IMR-90 (cell line): ENCODE results near the gene HIVEP3. TPM values are rescaled to one million over a fixed set of nuclear protein-coding genes. Genes with fewer than 3 reads are reported as not detected.

ENCODE experiments used
- ATAC-seq: fragments of 200-7000 bp; cut with Tn5 transposase; 2 replicates; pipeline ENCODE4 v1.9.1; 2020; ENCODE audit warnings: low read depth, mild to moderate bottlenecking, moderate library complexity
- BruUV-seq: library from RNA; stranded (reverse); fragments of 400-500 nt; replicated peaks from 2 replicates; lab custom pipeline; 2021; lab: Mats Ljungman, UMichigan
- CTCF ChIA-PET: fragments of 300-600 bp; formaldehyde crosslinking; extraction: SDS; loops from one replicate; lab custom pipeline; 2021; ENCODE audit warnings: antibody characterized with exemption; lab: Yijun Ruan, JAX
- POLR2A ChIA-PET: fragments of 300-600 bp; sonication (Branson Sonifier 250); formaldehyde crosslinking; loops from one replicate; lab custom pipeline; 2022; ENCODE audit warnings: antibody characterized with exemption; ENCODE audit not compliant: unreplicated experiment; lab: Charles Lee
- DNase-seq: peaks from one replicate; pipeline ENCODE4 v3.0.0; 2013
- H2AFZ ChIP-seq: replicated peaks from 2 replicates; pipeline ENCODE3; 2013; ENCODE audit warnings: low read length, mild to moderate bottlenecking; ENCODE audit not compliant: poor library complexity
- H2AK5ac ChIP-seq: 2 replicates; pipeline ENCODE4 v1.6.1; 2013; ENCODE audit warnings: low read depth, low read length, inconsistent platforms
- H2AK9ac ChIP-seq: replicated peaks from 2 replicates; pipeline ENCODE3; 2013; ENCODE audit warnings: mild to moderate bottlenecking, low read depth, low read length, moderate library complexity; ENCODE audit not compliant: poor library complexity
- H2BK120ac ChIP-seq: 2 replicates; pipeline ENCODE4 v1.6.1; 2013; ENCODE audit warnings: low read depth, low read length, inconsistent platforms
- H2BK15ac ChIP-seq: 3 replicates; pipeline ENCODE4 v1.6.1; 2013; ENCODE audit warnings: low read depth, low read length, inconsistent platforms
- H2BK20ac ChIP-seq: 2 replicates; pipeline ENCODE4 v1.6.1; 2013; ENCODE audit warnings: low read depth, mild to moderate bottlenecking, inconsistent platforms, low read length, moderate library complexity
- H2BK5ac ChIP-seq: 2 replicates; pipeline ENCODE4 v1.6.1; 2013; ENCODE audit warnings: mild to moderate bottlenecking, low read depth, low read length, inconsistent platforms; ENCODE audit not compliant: poor library complexity, severe bottlenecking
- H3K14ac ChIP-seq: replicated peaks from 2 replicates; pipeline ENCODE4 v1.6.1; 2013; ENCODE audit warnings: low read depth, low read length, inconsistent platforms
- H3K18ac ChIP-seq: 2 replicates; pipeline ENCODE4 v1.6.1; 2013; ENCODE audit warnings: low read depth, low read length, control low read depth
- H3K23ac ChIP-seq: 2 replicates; pipeline ENCODE4 v1.6.1; 2013; ENCODE audit warnings: low read depth, low read length, inconsistent platforms
- H3K27ac ChIP-seq: 2 replicates; pipeline ENCODE4 v1.5.1; 2013; ENCODE audit warnings: mild to moderate bottlenecking, control low read depth, low read length; ENCODE audit not compliant: insufficient read depth
- H3K27me3 ChIP-seq: 2 replicates; pipeline ENCODE4 v1.6.1; 2013; ENCODE audit warnings: low read length; ENCODE audit not compliant: control insufficient read depth, insufficient read depth
- H3K36me3 ChIP-seq: 2 replicates; pipeline ENCODE4 v1.6.1; 2013; ENCODE audit warnings: low read length, mixed read lengths; ENCODE audit not compliant: control insufficient read depth, insufficient read depth
- H3K4ac ChIP-seq: 2 replicates; pipeline ENCODE4 v1.6.1; 2013; ENCODE audit warnings: low read depth, low read length, inconsistent platforms
- H3K4me1 ChIP-seq: 2 replicates; pipeline ENCODE4 v1.6.1; 2013; ENCODE audit warnings: low read length, mixed read lengths; ENCODE audit not compliant: control insufficient read depth, insufficient read depth
- H3K4me2 ChIP-seq: 2 replicates; pipeline ENCODE4 v1.6.1; 2013; ENCODE audit warnings: low read depth, mild to moderate bottlenecking, control low read depth, low read length, moderate library complexity
- H3K4me3 ChIP-seq: 2 replicates; pipeline ENCODE4 v1.5.1; 2013; ENCODE audit warnings: low read depth, mild to moderate bottlenecking, control low read depth, low read length, moderate library complexity; ENCODE audit not compliant: insufficient read depth
- H3K56ac ChIP-seq: 2 replicates; pipeline ENCODE4 v1.6.1; 2013; ENCODE audit warnings: low read length, inconsistent platforms; ENCODE audit not compliant: insufficient read depth; ENCODE audit errors: extremely low read depth
- H3K79me1 ChIP-seq, 2 experiments: 2 replicates each; pipeline ENCODE4 v1.6.1; 2013; ENCODE audit warnings: low read length in 2 of 2, inconsistent platforms in 1 of 2, low read depth in 1 of 2
- H3K9ac ChIP-seq: 2 replicates; pipeline ENCODE4 v1.6.1; 2013; ENCODE audit warnings: low read depth, low read length, control low read depth
- H3K9me1 ChIP-seq: 2 replicates; pipeline ENCODE4 v1.6.1; 2013; ENCODE audit warnings: low read length, inconsistent platforms; ENCODE audit not compliant: insufficient read depth
- H3K9me3 ChIP-seq: 2 replicates; pipeline ENCODE4 v1.6.1; 2013; ENCODE audit warnings: low read length; ENCODE audit not compliant: control insufficient read depth, insufficient read depth
- H4K20me1 ChIP-seq: 2 replicates; pipeline ENCODE4 v1.6.1; 2013; ENCODE audit warnings: low read length, inconsistent platforms; ENCODE audit not compliant: insufficient read depth
- H4K5ac ChIP-seq: 2 replicates; pipeline ENCODE4 v1.6.1; 2013; ENCODE audit warnings: mild to moderate bottlenecking, low read depth, low read length, control low read depth
- H4K8ac ChIP-seq, 2 experiments: 2 replicates each; pipeline ENCODE4 v1.6.1; 2013; ENCODE audit warnings: low read depth in 2 of 2, low read length in 2 of 2, control low read depth in 1 of 2, inconsistent platforms in 1 of 2
- H4K91ac ChIP-seq: 2 replicates; pipeline ENCODE4 v1.6.1; 2013; ENCODE audit warnings: low read depth, low read length, inconsistent platforms; ENCODE audit not compliant: insufficient read depth
- BHLHE40 ChIP-seq: fragments of 150-350 bp; IDR thresholded peaks from 2 replicates; pipeline ENCODE4 v1.6.1; 2016; ENCODE audit warnings: mild to moderate bottlenecking, low read depth, low read length
- CHD1 ChIP-seq: IDR thresholded peaks from 2 replicates; pipeline ENCODE4 v1.6.1; 2012; ENCODE audit warnings: low read depth, low read length, improper control_type of control experiment
- FOS ChIP-seq: fragments of 150-350 bp; IDR thresholded peaks from 2 replicates; pipeline ENCODE4 v1.6.1; 2016; ENCODE audit warnings: low read depth, low read length
- RAD21 ChIP-seq: IDR thresholded peaks from 2 replicates; pipeline ENCODE4 v1.6.1; 2012; ENCODE audit warnings: low read length, improper control_type of control experiment
- RFX5 ChIP-seq: IDR thresholded peaks from 2 replicates; pipeline ENCODE4 v1.8.0; 2012; ENCODE audit warnings: low read depth, mild to moderate bottlenecking, low read length, moderate library complexity
- WGBS, 2 experiments: methylation state at CpG; one replicate each; pipeline versions ENCODE4 v1.1.5 to v1.1.7; 2013; ENCODE audit warnings: missing lambda C conversion rate in 2 of 2; ENCODE audit not compliant: insufficient read length in 1 of 2; ENCODE audit errors: extremely low coverage in 2 of 2; 5-methylcytosine and 5-hydroxymethylcytosine counted together
- dilution Hi-C: fragments of 300-500 bp; cut with HindIII; formaldehyde crosslinking; loops from one replicate; pipeline ENCODE4 v1.14.3; 2018; ENCODE audit warnings: low sequenced_read_pairs; ENCODE audit not compliant: unreplicated experiment
- in situ Hi-C: fragments of 300-500 bp; cut with MboI; formaldehyde crosslinking; loops from 3 replicates; pipeline ENCODE4 v1.14.3; 2019; ENCODE audit warnings: low sequenced_read_pairs, inconsistent platforms, mixed read lengths
- intact Hi-C: fragments of 100-400 bp; cut with micrococcal nuclease; formaldehyde crosslinking; loops from 2 replicates; pipeline ENCODE4 v1.10.0; 2022
- polyA plus RNA-seq, 3 experiments: library from polyadenylated mRNA; depleted of rRNA; stranded (reverse); fragments of >200 nt; gene quantifications; 2 replicates each; pipeline ENCODE4 v1.2.3, GENCODE V29; 2012; ENCODE audit warnings: low replicate concordance in 1 of 3
- total RNA-seq: library from RNA; depleted of rRNA; stranded (reverse); fragments of >200 nt; gene quantifications from 2 replicates; pipeline ENCODE4 v1.2.3, GENCODE V29; 2012
- TF ChIP-seq, protein P1 (sequence below): fragments of 150-350 bp; IDR thresholded peaks from 2 replicates; pipeline ENCODE4 v1.6.1; 2017; ENCODE audit warnings: mild to moderate bottlenecking, antibody characterized with exemption, low read length, low read depth

Gene HIVEP3
- total and polyA plus RNA-seq, 2 of the 4 experiments (the other 2 are of a cell fraction), result 1.4 to 4.0 TPM

DNA sequence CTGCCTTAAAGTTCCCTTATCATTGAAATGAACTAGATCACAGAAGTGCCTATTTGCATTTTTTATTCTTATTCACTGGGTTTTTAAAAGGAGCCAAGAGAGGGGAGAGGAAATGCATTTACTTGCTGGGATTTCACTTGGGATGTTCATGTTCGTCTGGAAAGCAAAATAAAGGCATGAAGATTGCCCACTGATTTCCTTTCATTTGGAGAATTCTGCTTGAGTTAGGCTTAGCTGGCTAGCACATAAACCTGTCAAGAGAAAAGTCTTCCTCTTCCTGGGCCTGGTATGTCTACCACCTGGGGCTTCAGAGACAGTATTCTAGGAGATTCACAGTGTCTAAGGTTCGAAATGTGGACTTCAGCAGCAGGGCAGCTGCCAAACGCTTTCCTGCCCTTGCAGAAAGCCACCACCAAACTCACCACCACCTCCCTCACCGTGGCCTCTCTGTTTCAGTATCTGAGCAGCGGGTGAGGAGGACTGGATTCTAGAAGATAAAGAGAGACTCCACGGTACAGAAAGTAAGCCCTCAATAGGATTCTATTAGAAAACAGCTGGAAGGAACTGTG lies 44.5 kb downstream of the HIVEP3 start:
- no peaks in the 10 kb centered on the region for H3K9me3 ChIP-seq
- H2BK5ac ChIP-seq, result no peak overlapping the region
- H4K8ac ChIP-seq, result no peak overlapping the region
- H3K79me1 ChIP-seq, result no peaks in the 10 kb centered on the region; a peak in 1 of 4 replicates
- dilution Hi-C loops (no loop called here), intact Hi-C loops (no loop called here), in situ Hi-C loops (no loop called here)
- no peak overlapping the region for H2AK5ac ChIP-seq
- BruUV-seq, result no TSS peak
- H4K20me1 ChIP-seq, result no peaks in the 10 kb centered on the region
- no peak overlapping the region for H3K9ac ChIP-seq
- DNase-seq, result no peak
- peaks cover 4% of the 10 kb centered on the region; the same call in 1 of the 2 replicates for H3K9me1 ChIP-seq
- H2AK9ac ChIP-seq, result no peak overlapping the region
- H3K4me1 ChIP-seq, result peaks cover 5% of the 10 kb centered on the region
- no peak for ATAC-seq
- H3K27me3 ChIP-seq, result peaks cover 1% of the 10 kb centered on the region; the same call in 1 of the 2 replicates
- no peak overlapping the region for H3K23ac ChIP-seq
- H3K4me3 ChIP-seq, result no peak overlapping the region
- no peak overlapping the region for H3K18ac ChIP-seq
- TF ChIP-seq RFX5, result no peak
- no peak for TF ChIP-seq BHLHE40
- TF ChIP-seq RAD21, result no peak
- TF ChIP-seq CHD1, result no peak
- TF ChIP-seq, protein P1, sequence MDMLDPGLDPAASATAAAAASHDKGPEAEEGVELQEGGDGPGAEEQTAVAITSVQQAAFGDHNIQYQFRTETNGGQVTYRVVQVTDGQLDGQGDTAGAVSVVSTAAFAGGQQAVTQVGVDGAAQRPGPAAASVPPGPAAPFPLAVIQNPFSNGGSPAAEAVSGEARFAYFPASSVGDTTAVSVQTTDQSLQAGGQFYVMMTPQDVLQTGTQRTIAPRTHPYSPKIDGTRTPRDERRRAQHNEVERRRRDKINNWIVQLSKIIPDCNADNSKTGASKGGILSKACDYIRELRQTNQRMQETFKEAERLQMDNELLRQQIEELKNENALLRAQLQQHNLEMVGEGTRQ, result no peak
- no peak for TF ChIP-seq FOS
- H3K14ac ChIP-seq, result no peak overlapping the region
- H3K36me3 ChIP-seq, result no peaks in the 10 kb centered on the region
- no peak overlapping the region for H4K5ac ChIP-seq
- H2BK20ac ChIP-seq, result no peak overlapping the region
- CTCF ChIA-PET, result no interaction called here
- POLR2A ChIA-PET, result no interaction called here
- no peak overlapping the region for H3K4me2 ChIP-seq
- H3K27ac ChIP-seq, result no peak overlapping the region
- no peak overlapping the region for H2AFZ ChIP-seq
- no peak overlapping the region for H4K91ac ChIP-seq
- H2BK15ac ChIP-seq, result no peak overlapping the region
- 100% methylated on average over 1 of the region's 6 CpGs; no CpG with 5 or more reads in 1 of the 2 experiments for WGBS, 2 experiments
- H2BK120ac ChIP-seq, result no peak overlapping the region
- no peak overlapping the region for H3K4ac ChIP-seq
- H3K56ac ChIP-seq, result no peak overlapping the region
